Parathyroid adenoma (tissue), 2 donors: Measurements from ENCODE around the gene DAZAP2.
A peak's percentile ranks its signal among the peaks of the same experiment; 100 is the strongest.
"Not testable (repeated sequence)": the region's sequence is repeated elsewhere in the genome, so short reads cannot be mapped to it uniquely, and the experiment has no call there.

Experiments
- H2AFZ ChIP-seq: fragments of 300-600 bp; sonication (generic); one replicate; pipeline ENCODE4 v1.7.0; 2017; ENCODE audit warnings: antibody characterized with exemption, mild to moderate bottlenecking
- H3K27ac ChIP-seq: fragments of 300-600 bp; sonication (generic); one replicate; pipeline ENCODE4 v1.7.0; 2017
- H3K27me3 ChIP-seq: fragments of 300-600 bp; sonication (generic); one replicate; pipeline ENCODE4 v1.7.0; 2017; ENCODE audit warnings: low read length; ENCODE audit not compliant: control insufficient read depth, insufficient read depth
- H3K36me3 ChIP-seq: fragments of 300-600 bp; sonication (generic); one replicate; pipeline ENCODE4 v1.7.0; 2017; ENCODE audit warnings: low read length; ENCODE audit not compliant: control insufficient read depth, insufficient read depth
- H3K4me1 ChIP-seq: fragments of 300-600 bp; sonication (generic); one replicate; pipeline ENCODE4 v1.7.0; 2017; ENCODE audit warnings: control low read depth
- H3K4me2 ChIP-seq: fragments of 300-600 bp; sonication (generic); one replicate; pipeline ENCODE4 v1.7.0; 2017; ENCODE audit warnings: low read length
- H3K4me3 ChIP-seq: fragments of 300-600 bp; sonication (generic); one replicate; pipeline ENCODE4 v1.7.0; 2017; ENCODE audit warnings: low read depth, low read length
- H3K79me2 ChIP-seq: fragments of 300-600 bp; sonication (generic); one replicate; pipeline ENCODE4 v1.7.0; 2017; ENCODE audit warnings: control low read depth
- H3K9ac ChIP-seq: fragments of 300-600 bp; sonication (generic); one replicate; pipeline ENCODE4 v1.7.0; 2017; ENCODE audit warnings: mild to moderate bottlenecking
- H3K9me3 ChIP-seq: fragments of 300-600 bp; sonication (generic); one replicate; pipeline ENCODE4 v1.7.0; 2017; ENCODE audit warnings: low read length; ENCODE audit not compliant: control insufficient read depth
- CTCF ChIP-seq: fragments of 300-600 bp; sonication (generic); IDR thresholded peaks from one replicate; pipeline ENCODE4 v1.7.0; 2017; ENCODE audit warnings: antibody characterized with exemption, mild to moderate bottlenecking
- donor health status: primary hyperparathyroidism.

DAZAP2 gene

GRCh38 chr12:51270951-51271518 is 32.4 kb downstream of the DAZAP2 start:
- Histone ChIP-seq H3K9ac (no peak overlapping the region), H3K27ac (peak overlapping the region; percentile 34), H3K27me3 (no peaks in the 10 kb centered on the region), H3K4me2 (peak overlapping the region; percentile 79), H3K4me3 (peak overlapping the region; percentile 60), H3K36me3 (no peaks in the 10 kb centered on the region), H3K9me3 (no peaks in the 10 kb centered on the region), H2AFZ (peak overlapping the region; percentile 93), H3K79me2 (no peaks in the 10 kb centered on the region), H3K4me1 (peaks cover 4% of the 10 kb centered on the region)
- TF ChIP-seq CTCF: no peak

- H2AFZ ChIP-seq, H3K4me3 ChIP-seq, H3K4me1 ChIP-seq, H3K9me3 ChIP-seq, H3K9ac ChIP-seq, H3K27me3 ChIP-seq, H3K36me3 ChIP-seq, H3K27ac ChIP-seq, H3K4me2 ChIP-seq, H3K79me2 ChIP-seq: not testable (repeated sequence)
Measured at GRCh38 chr12:51272810-51273209, 34.2 kb downstream of the DAZAP2 start.

DNA sequence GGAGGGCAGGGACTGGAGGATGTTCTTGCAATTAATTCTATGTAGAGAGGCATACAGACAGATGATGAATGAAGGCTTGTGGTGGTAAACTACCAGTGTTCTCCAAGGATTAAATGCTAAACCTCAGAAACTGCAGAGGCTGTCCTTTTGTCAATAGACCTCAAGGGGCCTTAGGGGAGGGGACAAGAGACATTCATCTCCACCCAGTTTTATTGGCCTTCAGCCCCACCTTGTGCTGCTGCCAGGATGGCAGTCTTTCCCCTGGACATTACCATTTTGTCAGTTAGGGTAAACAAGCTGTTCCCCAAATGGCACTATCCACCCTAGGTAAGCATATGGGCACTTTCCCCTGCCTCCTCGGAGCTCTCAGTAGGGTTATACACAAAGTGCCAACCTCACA is 36.5 kb downstream of the DAZAP2 start:
- Histone ChIP-seq H3K9ac (no peak overlapping the region), H3K27ac (no peak overlapping the region), H3K36me3 (no peaks in the 10 kb centered on the region), H3K79me2 (no peaks in the 10 kb centered on the region), H3K27me3 (no peaks in the 10 kb centered on the region), H3K9me3 (no peaks in the 10 kb centered on the region), H3K4me1 (peaks cover 2% of the 10 kb centered on the region), H2AFZ (no peak overlapping the region), H3K4me3 (no peak overlapping the region), H3K4me2 (no peak overlapping the region)
- no peak for TF ChIP-seq CTCF

DNA sequence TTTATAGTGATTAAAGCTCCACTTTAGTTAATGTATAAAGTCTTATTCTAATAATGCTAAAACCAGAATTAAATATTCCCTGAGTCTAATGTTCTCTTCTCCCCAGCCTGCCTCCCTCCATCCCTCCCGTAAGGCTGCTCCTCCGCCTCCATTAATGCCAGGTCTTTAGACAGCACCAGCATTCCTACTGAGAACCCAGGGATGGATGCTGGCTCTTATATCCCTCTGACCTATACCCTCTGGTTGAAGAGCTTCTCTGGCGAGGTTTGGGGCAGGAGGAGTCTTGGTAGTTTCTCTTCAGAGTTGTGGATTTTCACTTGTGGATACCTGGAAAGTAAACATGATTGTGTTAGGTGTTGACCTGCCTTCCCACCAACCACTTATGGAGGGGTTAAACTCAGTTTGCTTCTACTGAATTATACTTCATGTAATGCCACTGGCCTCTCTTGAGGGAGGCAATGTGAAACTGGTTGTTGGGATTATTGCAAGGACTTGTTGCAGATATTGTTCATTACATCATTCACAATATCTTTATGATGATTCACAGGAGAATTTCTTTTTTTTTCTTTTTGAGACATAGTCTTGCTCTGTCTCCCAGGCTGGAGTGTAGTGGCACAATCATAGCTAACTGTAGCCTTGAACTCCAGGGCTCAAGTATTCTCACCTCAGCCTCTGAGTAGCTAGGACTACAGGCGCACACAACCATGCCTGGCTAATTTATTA is 42.7 kb downstream of the DAZAP2 start:
- H3K4me2 ChIP-seq: no peak overlapping the region
- no peaks in the 10 kb centered on the region for H3K79me2 ChIP-seq
- no peak overlapping the region for H3K27ac ChIP-seq
- H3K36me3 ChIP-seq: no peaks in the 10 kb centered on the region
- H3K9me3 ChIP-seq: no peaks in the 10 kb centered on the region
- no peaks in the 10 kb centered on the region for H3K27me3 ChIP-seq
- TF ChIP-seq CTCF: no peak
- no peaks in the 10 kb centered on the region for H3K4me1 ChIP-seq
- no peak overlapping the region for H3K4me3 ChIP-seq
- no peak overlapping the region for H3K9ac ChIP-seq
- H2AFZ ChIP-seq: no peak overlapping the region

DNA sequence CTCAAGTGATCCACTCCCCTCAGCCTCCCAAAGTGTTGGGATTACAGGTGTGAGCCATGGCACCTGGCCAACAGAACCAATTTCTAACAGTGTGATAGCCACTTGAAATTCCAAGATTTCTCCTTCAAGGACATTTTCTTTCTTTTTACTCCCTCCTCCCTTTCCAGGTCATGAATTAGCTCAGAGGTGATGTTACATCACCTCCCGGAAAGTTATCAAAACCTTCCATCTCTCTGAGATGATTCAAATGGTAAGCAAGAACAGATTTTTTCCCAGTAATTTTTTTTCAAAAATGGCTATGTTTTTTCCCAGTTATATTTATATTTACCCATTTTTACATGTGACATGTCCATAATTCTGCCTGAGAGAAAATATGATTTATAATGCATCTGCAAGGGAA is 47.2 kb downstream of the DAZAP2 start:
- no peaks in the 10 kb centered on the region for H3K36me3 ChIP-seq
- TF ChIP-seq CTCF: no peak
- no peaks in the 10 kb centered on the region for H3K9me3 ChIP-seq
- no peak overlapping the region for H3K4me3 ChIP-seq
- no peak overlapping the region for H2AFZ ChIP-seq
- no peak overlapping the region for H3K27ac ChIP-seq
- no peaks in the 10 kb centered on the region for H3K4me1 ChIP-seq
- no peaks in the 10 kb centered on the region for H3K79me2 ChIP-seq
- no peaks in the 10 kb centered on the region for H3K27me3 ChIP-seq
- no peak overlapping the region for H3K9ac ChIP-seq
- no peak overlapping the region for H3K4me2 ChIP-seq

DNA sequence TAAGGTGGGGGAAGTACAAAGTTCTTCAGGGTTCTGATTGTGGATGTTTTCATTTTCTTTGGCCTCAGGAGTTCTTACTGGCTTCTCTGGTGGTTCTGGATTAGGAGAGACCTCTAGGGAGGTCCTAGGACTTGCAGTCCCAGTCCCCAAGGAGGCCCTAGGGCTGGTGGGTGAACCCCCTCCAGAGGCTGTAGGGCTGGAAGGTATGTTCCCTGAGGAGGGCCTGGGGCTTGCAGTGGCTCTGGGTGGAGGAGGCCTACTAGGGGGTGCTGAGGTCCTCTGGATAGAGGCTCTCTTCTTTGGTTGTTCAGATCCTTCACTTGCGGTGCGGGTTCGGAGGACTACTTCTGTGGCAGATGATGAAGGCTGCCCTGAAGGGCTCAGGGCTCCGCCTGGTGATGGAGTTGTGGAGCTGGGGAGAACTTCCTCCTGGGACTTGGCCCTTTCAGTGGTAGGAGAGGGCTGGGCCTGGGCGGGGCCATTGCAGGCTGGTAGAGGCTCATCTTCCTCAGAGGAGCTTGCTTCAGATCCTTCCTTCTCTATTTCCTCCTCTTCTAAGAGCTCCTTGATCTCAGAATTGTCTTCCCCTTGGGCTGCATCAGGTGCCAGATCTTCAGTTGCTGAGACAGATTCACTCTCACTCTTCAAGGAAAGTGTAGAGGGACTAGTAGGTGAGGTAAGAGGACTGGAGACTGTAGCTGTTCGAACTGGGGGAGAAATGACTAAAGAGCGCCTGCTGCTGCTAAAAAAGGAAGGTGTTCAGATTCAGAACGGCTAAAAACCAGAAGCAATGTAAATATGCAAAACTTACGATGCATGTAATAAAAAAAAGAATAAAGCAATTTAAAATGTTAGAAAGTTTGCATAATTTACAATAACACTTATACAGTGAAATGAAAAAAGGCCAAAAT is 53.2 kb downstream of the DAZAP2 start:
- not testable (repeated sequence) for H3K27ac ChIP-seq, H2AFZ ChIP-seq, H3K27me3 ChIP-seq, H3K4me1 ChIP-seq, H3K79me2 ChIP-seq, H3K9ac ChIP-seq, H3K4me3 ChIP-seq, H3K9me3 ChIP-seq, H3K4me2 ChIP-seq, H3K36me3 ChIP-seq
